GM18520 (cell line): Measurements from ENCODE around the gene KAZN.

Experiments
- ATAC-seq: cut with Tn5 transposase; IDR thresholded peaks from one replicate; pipeline ENCODE4 v1.9.1; 2021; ENCODE audit not compliant: unreplicated experiment

Gene KAZN

DNA sequence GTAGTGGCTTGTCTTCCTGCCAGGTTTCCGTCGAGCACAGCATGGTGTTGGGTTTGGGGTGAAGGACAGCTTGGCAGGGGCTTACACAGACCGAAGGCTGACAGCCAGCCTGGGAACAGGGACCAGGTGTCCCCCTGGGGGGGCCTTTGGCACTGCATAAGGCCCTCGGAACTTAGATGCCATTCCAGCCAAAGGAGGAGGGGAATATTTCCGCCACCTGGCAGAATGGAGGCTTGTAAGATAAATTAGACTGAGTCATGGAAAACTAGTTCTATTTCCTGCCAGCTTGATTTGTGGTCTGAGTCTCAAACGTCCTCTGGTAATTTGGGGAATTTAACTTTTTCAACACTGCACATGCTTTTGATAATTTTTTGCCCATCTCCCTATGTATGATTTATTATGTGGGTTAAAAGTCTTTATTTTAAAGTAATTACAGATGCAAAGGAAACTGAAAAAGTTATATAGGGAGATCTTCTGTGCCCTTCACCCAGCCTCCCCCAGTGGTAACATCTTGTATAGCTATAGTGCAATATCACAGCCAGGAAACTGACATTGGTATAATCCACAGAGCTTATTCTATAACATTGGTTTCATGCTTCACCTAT is 543.6 kb downstream of the KAZN start:
- ATAC-seq, result no peak

DNA sequence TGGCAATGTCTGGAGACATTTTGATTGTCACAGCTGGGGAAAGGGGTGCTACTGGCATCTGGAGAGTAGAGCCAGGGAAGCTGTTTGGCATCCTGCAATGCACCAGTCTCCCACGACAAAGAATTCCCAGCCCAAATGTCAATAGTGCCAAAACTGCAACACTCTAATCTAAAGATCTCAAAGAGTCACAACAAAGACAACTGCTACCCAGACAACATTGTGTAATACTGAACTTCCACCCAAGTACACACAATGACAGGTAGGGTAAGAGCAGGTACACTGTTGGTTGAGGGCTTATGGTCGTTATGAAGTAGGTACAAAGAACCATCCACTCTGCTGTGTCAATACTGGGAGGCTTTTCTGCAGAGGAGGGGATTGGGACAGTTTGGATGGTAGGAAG is 546.8 kb downstream of the KAZN start:
- no peak for ATAC-seq

DNA sequence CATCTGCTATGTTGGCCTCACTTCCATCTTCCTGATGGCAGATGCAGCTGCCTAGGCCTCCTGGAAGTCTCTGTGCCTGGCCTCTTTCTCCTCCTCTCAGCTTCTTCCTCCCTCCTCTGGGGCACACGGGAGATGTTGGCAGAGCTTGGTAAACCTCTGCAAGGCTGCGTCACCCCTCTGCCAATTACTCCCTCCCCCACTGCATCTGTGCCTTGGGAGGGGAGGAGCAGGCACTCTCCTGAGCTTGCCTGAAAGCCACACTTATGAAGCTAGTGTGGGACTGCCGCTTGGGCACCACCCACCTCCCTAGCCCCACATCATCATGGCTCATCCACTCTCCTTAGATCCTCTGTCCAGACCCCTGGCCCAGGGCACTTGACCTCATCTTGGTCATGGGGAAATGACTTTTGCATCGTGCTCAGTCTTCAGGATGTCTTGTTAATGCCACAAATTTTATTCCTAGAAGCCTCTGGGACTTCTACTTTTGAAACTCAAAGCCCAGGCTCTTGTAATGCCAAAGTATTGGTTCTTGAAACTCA is 547.7 kb downstream of the KAZN start:
- ATAC-seq, result no peak

DNA sequence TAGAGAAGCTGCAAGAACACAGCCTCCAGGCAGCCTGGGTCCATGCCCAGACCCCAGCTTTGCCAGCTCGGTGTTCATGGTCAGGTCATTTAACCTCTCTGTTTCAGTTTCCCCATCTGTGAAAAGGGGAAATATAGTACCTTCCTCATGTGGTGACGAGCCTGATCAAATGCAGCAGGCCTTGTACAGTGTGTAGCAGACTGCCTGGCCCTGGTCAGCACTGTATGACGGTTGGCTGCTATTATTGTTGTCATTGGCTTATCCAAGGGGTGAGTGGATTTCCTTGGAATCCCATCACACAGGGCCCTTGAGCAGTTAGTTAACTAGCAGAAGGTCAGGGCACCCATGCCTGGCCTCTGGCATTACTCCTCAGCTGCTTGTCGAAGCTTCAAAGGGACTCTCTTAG is 548.5 kb downstream of the KAZN start:
- ATAC-seq, result no peak

DNA sequence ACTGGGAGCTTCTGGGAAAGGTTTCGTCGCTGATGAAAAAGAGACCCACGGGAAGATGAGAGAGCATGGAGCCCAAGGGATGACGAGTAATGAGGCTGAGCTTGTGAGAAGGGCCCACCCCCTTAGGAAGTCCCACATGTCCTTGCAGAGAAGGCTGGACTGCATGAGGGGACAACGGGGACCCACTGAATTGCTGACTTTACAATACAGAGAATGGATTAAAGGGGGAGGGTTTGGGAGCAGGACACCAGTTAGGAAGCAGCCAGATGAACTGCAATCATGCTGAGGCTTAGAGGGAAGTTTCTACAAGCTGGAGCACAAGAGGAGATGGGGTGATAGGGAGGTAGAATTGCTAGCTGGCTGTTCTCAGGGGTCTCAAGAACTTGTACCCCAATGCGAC is 549.5 kb downstream of the KAZN start:
- ATAC-seq, result no peak

DNA sequence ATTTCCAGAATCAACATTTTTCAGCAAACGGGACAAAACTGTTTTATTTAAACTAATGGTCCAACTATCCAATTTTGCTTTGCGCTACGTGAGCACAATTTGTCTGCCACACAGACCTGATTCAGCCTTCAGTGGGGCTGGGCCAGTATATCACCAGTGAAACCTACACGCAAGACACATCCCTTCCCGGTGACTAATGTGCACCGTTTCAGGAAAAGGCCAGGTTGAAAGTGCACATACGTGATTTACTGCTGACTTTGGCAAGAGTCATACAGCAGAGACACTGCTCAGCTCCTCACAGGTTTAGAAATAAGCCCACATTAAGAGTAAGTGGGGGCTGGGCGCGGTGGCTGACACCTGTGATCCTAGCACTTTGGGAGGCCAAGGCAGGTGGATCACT is 550.0 kb downstream of the KAZN start:
- no peak for ATAC-seq

DNA sequence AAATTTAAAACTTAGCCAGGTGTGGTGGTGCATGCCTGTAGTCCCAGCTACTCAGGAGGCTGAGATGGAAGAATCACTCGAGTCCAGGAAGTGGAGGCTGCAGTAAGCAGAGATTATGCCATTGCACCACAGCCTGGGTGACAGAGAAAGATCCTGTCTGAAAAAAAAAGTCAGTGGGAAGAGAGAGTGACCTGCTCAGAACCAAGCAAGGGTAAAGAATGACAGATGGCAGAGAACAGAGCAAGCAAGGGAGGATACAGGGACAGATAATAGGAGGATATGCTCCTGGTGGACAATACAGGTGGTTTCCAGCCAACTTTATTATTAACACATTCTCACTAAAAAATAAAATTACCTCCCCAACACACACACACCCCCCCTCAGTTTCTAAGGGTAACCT is 550.5 kb downstream of the KAZN start:
- ATAC-seq, result no peak

DNA sequence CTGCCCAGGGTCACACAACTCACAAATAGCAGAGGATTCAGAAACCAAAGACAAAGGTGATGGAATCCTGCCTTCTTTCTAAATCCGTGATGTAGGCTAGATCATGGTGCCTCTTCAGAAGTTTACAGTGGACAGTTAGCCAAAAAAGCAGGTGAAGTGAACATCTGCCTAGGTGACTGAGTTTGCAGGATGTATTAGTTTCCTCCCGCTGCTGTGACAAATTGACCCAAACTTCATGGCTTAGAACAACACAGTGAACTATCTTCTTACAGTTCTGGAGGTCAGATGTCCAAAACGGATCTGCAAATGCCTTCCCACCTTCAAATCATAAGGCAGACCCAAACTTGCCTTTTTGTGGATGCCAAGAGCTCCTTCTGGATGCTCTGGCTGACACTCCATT is 551.9 kb downstream of the KAZN start:
- no peak for ATAC-seq

DNA sequence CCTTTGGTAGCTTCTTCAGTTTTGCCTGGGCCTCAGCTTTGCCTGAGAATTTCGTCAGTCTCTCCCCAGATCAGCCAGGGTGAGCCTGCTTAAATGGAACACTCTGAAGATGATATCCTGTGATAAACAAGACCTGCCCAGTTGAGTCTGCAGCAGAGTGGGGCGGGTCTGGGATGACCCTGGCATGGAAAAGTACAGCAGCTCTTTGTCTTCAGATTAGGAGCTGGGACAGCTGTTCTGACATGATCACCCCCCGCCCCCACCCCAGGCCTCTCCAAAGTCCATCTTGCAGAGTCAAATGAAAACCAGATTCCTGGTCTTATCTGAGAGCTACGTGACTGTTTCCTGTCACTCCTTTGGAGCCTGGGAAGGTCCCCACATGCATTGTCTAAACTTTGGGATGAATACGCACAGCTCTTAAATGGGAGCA is 552.9 kb downstream of the KAZN start:
- ATAC-seq, result no peak

DNA sequence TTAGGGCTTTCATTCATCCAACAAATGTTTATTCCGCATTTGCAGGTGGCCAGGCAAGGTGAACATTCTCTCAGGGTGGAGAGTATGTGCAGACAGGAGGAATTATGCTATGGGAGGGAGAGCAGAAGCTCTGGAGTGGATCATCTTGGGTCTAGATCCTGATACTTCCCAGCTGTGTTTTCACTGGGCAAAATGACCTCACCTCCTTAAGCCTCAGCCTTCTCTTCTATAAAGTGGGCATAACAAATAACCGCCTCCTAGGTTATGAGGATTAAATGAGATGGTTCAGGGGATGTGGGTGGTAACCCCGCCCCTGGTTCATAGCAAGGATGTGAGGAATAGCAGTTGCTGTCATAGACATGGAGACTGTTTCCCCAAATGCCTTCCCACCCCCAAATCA is 553.4 kb downstream of the KAZN start:
- no peak for ATAC-seq

DNA sequence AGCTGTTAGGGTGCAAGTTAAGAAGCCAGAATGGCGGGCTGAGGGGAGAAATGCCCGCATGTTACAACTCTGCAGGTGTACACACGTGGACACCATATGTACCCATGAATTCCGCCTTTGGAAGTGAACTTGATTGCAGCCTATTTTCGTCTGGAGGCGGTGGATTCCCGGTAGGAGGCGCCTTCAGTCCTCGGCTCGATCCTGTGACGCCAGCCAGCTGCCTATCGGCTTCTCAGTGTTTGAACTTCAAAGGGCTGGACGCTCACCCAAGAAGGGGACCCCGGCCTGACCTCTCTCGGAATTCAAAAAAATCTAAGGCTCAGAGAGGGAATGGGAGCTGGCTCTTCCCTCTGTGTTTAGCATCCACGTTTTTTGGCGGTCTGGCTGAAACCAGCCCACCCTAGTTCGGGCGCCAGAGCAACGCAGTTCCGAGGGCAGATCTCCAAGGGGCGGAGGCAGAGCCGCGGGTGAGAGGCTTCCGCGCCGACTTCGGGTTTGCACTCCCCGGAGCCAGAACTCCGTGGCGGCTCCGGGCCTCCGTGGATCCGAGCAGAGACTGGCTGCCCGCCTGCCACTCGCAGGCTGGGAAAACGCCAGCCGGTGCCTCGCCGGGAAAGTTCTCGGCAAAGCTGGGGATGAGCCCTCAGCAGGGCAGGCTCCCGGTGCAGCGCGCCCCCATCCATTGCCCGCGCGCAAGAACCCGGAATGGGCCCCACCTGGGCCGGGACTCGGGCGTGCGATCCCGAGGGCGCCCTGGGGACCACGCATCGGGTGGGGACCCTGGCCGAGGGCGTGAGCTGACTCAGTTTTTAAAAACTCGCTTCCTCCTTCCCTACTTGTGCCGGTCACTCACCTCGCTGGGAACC is 554.1 kb downstream of the KAZN start:
- no peak for ATAC-seq

DNA sequence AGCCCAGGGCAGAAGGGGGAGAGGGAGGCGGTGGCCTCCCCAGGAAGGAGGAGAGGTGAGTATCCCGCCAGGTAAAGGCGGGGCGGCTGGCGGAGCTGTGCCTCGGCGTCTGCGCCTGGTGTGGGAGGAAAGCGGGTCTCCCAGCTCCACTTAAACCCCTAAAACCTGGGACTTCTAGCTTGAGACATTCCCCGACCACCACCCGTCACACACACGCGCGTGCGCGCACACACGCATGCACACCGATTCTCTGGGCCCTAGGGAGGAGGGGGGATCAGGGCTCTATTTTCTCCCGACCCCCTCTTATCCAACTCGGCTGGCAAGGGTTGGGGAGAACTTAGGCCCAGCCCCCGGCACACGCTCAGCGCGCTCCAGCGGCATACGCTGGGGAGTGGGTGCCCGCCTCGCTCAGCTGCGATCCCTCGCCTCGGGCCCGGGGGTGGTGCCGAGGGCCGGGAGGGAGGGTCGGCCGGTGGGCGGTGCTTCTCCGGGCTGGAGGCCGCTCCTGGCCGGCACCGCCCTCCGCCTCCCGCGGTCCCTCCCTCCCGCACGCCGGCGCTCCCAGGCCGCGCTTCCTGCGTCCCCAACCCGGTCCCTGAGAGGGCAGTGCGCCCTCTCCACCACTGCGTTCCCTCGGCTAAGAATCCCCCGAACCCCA is 554.8 kb downstream of the KAZN start, which contains the start of gene TMEM51:
Gene TMEM51 (plus strand): TSS at position 564 of the 658 bp plus-strand sequence. CDS start 61,341 bp downstream, outside the sequence.
- no peak for ATAC-seq

DNA sequence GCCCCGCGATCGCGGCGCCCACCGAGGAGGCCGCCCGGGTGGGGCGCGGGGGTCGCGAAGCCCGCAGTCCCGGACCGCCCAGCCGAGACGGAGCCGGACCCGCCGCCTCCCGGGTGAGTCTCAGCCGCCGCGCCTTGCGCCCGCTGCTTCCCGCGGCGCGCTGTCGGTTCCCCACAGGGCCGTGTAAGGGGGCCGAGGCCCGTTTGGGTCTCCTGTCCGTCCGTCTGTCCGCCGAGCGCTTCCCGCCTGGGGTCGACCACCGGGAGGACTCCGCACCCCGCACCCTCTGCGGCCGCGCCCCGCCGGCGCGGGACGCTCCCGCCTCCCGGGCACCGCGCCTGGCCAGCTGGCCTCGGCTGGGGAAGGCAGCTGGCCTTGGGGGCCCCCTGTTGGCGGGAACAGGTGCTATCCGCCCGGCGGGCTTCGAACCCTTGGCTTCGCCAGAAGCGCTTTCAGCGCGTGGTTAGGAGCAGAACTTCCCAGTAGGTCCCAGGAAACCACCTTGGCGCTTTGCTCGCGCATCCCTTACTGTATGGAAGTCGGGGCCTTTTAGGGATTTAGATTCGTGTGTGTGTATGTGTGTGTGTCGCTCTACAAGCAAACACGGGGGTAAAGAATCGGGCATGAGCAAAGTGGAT is 555.5 kb downstream of the KAZN start:
- no peak for ATAC-seq

DNA sequence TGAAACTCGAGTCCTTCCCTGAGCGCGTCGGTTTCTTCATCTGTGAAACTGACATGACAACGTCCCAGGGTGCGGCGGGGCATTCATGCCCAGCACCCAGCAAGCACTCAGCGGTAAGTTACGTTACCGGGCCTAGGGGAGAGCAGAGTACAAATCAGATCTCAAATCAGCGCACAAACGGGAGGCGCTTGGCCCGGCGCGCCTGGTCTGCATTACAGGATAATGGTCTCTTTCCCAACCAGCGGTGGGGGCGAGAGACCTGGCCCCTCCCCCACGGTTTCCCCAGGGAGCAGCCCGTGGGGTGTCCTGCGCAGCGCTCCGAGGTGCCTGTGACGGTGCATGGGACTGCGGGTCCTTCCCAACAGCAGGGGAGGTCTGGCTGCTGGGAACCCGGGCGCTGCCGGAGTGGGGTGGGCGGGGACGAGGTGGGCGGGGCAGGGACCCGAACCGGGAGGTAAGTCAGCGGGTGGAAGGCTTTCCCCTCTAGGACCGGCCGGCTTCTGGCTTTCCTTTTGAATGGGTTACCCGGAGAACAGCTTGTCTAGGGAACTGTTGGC is 556.1 kb downstream of the KAZN start:
- no peak for ATAC-seq

DNA sequence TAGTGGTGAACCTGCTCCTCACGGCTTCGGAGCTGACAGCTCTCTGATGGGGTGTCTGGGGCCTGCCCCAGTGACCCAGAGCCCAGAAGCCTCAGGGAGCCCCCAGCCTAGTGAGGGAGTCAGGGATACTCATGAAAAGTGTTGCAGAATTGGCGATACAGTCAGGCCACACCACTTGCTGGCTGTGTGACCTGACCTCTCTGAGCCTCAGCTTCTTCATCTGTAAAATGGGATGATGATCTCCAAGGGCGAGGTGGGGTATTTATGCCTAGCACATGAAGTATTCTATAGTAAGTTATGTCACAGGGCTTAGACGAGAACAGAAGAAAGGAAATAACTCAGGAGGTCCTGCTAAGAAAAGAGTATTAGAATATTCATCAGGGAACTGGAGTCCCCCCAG is 556.7 kb downstream of the KAZN start:
- no peak for ATAC-seq

DNA sequence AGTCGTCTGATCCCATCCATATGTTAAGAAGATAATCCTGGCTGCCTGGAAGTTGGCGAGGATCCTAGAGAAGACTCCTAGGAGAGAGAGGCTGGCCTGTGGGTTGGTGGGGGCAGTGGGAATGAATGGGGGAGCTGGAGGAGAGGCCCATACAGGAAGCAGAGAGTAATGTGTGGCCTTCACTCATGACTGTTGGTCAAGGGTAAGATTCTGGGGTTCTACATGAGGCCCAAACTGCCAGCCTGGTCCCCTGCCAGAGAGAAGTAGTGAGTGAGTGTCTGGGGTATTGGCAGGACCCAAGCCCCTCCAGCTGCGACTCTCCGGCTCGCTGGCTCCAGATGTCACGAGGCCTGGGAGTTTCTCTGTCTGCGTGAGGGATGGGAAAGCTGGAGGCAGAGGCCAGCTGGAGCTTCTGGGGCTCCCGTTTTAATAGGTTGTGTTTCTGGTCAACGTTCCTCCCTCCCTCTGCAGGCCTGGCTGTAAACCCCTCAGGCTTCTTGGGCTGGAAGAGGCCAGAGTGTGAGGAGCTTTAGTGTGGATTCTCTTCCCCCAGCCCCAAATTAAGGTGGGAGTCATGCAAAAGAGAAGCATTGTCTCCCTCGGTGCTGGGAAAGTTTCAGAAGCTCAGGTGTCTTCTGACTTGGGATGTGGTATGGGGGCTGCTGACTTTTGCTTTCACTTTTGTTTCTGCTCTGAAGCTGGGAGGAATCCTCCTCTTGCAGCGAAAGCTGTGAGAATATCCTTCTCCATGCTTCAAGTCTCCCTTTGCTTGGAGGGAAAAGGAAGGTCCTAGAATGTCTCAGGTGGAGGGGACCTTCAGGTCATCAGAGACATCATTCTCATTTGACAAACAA is 557.6 kb downstream of the KAZN start:
- ATAC-seq, result no peak

DNA sequence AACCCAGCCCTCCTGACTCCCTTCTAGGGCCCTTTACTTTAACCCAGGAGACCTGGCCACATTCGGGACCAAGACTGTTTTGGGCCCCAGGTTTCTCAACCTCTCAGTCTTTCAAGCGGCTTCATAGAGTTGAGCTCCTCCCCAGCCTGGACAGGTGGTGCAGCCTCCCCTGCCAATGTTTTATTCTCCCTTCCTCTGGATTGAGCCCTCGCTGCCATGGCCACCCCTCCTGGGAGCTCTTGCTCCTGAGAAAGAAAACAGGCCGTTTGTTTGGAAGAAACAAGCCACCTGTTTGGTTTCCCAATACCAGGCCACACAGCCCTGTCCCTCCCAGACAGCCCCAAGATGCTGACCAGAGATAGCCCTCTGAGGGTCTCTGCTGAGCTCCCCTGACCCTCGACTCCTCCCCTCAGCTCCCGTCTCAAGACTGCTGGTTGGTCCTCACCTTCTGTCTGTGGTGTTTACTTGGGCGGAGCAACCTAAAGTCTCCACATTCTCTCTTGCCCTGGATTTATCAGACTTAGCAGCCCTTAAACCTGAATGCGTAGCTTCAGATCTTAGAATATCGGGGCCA is 558.4 kb downstream of the KAZN start:
- no peak for ATAC-seq

DNA sequence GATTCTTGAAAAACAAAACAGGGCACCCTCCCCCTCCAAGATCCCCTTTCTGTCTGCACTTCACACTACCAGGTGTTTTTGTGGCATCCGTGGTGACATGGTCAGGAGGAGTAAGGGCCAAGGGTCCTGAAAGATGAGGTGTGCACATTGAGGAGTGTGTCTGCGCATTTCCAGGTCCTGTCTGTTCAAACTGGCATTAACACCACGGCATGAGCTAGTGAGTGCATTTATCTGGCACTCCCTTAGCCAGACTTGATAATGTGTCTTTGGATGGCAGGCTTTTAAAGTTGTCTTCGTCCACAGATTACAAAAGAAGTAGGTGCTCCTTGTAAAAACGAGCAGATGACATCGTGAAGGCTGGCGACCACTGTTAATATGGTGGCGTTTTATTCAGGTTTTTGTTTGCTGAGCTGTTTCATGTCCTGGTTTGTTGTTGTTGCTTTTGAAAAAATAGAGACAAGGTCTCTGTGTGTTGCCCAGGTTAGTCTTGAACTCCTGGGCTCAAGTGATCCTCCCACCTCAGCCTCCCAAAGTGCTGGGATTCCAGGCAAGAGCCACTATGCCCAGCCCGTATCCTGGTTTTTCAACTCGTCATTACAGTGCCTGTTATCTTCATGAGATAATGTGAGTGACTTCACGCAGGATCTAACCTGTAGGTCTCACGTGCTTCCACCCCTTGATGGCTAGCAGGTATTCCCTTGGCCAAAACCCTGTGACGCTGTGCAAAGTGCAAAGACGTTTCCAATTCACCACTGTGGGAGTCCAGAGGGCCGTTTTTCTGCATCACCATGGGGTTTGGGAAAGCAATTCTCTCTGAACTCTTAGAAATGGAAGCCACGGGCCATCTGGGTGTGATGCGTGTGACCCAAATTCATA is 559.3 kb downstream of the KAZN start:
- no peak for ATAC-seq
